Neuronal stem cell (in vitro differentiated cells): Measurements from ENCODE around the gene COL16A1.

ENCODE experiments used
- DNase-seq: peaks from one replicate; pipeline ENCODE4 v3.0.0-alpha.2; 2013; ENCODE audit warnings: low spot score
- H2AFZ ChIP-seq: one replicate; pipeline ENCODE4 v1.6.1; 2013; ENCODE audit warnings: mild to moderate bottlenecking, low read length, inconsistent platforms
- H2AK5ac ChIP-seq: 2 replicates; pipeline ENCODE4 v1.6.1; 2013; ENCODE audit warnings: low read depth, mild to moderate bottlenecking, inconsistent platforms, low read length, moderate library complexity, mixed read lengths
- H2BK120ac ChIP-seq: 2 replicates; pipeline ENCODE4 v1.6.1; 2013; ENCODE audit warnings: low read depth, mild to moderate bottlenecking, inconsistent platforms, low read length, moderate library complexity, mixed read lengths
- H2BK12ac ChIP-seq: one replicate; pipeline ENCODE4 v1.6.1; 2013; ENCODE audit warnings: low read length, inconsistent platforms
- H2BK15ac ChIP-seq: 2 replicates; pipeline ENCODE4 v1.6.1; 2013; ENCODE audit warnings: mild to moderate bottlenecking, low read length, inconsistent platforms, mixed read lengths
- H2BK5ac ChIP-seq: one replicate; pipeline ENCODE4 v1.6.1; 2013; ENCODE audit warnings: inconsistent platforms, mild to moderate bottlenecking, low read length, moderate library complexity
- H3K14ac ChIP-seq: one replicate; pipeline ENCODE4 v1.6.1; 2013; ENCODE audit warnings: low read length, inconsistent platforms
- H3K18ac ChIP-seq: 2 replicates; pipeline ENCODE4 v1.6.1; 2013; ENCODE audit warnings: low read length, inconsistent platforms
- H3K23ac ChIP-seq: 2 replicates; pipeline ENCODE4 v1.6.1; 2013; ENCODE audit warnings: low read depth, mild to moderate bottlenecking, mixed read lengths, low read length, inconsistent platforms; ENCODE audit not compliant: poor library complexity
- H3K27ac ChIP-seq: replicated peaks from 3 replicates; pipeline ENCODE4 v1.5.1; 2013; ENCODE audit warnings: low read length, inconsistent platforms
- H3K27me3 ChIP-seq, 3 experiments: 2 replicates each; pipeline ENCODE4 v1.6.1; 2013; ENCODE audit warnings: low read length in 3 of 3, mild to moderate bottlenecking in 2 of 3, inconsistent platforms in 1 of 3, low read depth in 1 of 3, mixed read lengths in 1 of 3, moderate library complexity in 1 of 3; ENCODE audit not compliant: control insufficient read depth in 3 of 3, insufficient read depth in 3 of 3
- H3K36me3 ChIP-seq, 2 donors: replicated peaks in 1 of 2; 2 replicates each; pipeline ENCODE4 v1.6.1; 2013; ENCODE audit warnings: low read length in 2 of 2; ENCODE audit not compliant: control insufficient read depth in 2 of 2, insufficient read depth in 2 of 2
- H3K4ac ChIP-seq: 2 replicates; pipeline ENCODE4 v1.6.1; 2013; ENCODE audit warnings: inconsistent platforms, mild to moderate bottlenecking, low read length, moderate library complexity
- H3K4me1 ChIP-seq, 2 donors: 1 replicate in 1 of 2; 2 replicates in 1 of 2; pipeline ENCODE4 v1.6.1; 2013; ENCODE audit warnings: low read length in 2 of 2, low read depth in 1 of 2; ENCODE audit not compliant: control insufficient read depth in 2 of 2, insufficient read depth in 1 of 2
- H3K4me2 ChIP-seq: one replicate; pipeline ENCODE4 v1.6.1; 2013; ENCODE audit warnings: mild to moderate bottlenecking, low read length, inconsistent platforms; ENCODE audit not compliant: insufficient read depth, poor library complexity, severe bottlenecking
- H3K4me3 ChIP-seq, 2 donors: 2 replicates each; pipeline ENCODE4 v1.5.1; 2013; ENCODE audit warnings: low read length in 2 of 2, mild to moderate bottlenecking in 2 of 2, inconsistent platforms in 1 of 2, moderate library complexity in 1 of 2
- H3K79me1 ChIP-seq: one replicate; pipeline ENCODE4 v1.6.1; 2013; ENCODE audit warnings: low read depth, mild to moderate bottlenecking, inconsistent platforms, low read length, moderate library complexity
- H3K9ac ChIP-seq: one replicate; pipeline ENCODE4 v1.6.1; 2013; ENCODE audit warnings: mild to moderate bottlenecking, low read depth, low read length, inconsistent platforms; ENCODE audit not compliant: poor library complexity
- H3K9me3 ChIP-seq, 2 donors: replicated peaks in 1 of 2; 2 replicates each; pipeline versions ENCODE3 to v1.6.1; 2013; ENCODE audit warnings: low read length in 2 of 2, mild to moderate bottlenecking in 2 of 2, inconsistent platforms in 1 of 2, low read depth in 1 of 2, mixed read lengths in 1 of 2, moderate library complexity in 1 of 2; ENCODE audit not compliant: control insufficient read depth in 2 of 2, insufficient read depth in 1 of 2
- H4K8ac ChIP-seq: one replicate; pipeline ENCODE4 v1.6.1; 2013; ENCODE audit warnings: low read depth, mild to moderate bottlenecking, inconsistent platforms, low read length, moderate library complexity
- H4K91ac ChIP-seq: one replicate; pipeline ENCODE4 v1.6.1; 2013; ENCODE audit warnings: low read length, low read depth, mild to moderate bottlenecking, inconsistent platforms; ENCODE audit not compliant: poor library complexity
- WGBS, 2 donors: extraction: QIAGEN DNeasy Blood & Tissue Kit; methylation state at CpG; one replicate each; pipeline ENCODE4 v1.1.7; 2013; ENCODE audit warnings: missing lambda C conversion rate in 2 of 2, mixed read lengths in 1 of 2; ENCODE audit not compliant: insufficient read length in 2 of 2, insufficient replicate concordance in 1 of 2; ENCODE audit errors: extremely low coverage in 2 of 2; 5-methylcytosine and 5-hydroxymethylcytosine counted together

The COL16A1 gene

GRCh38 chr1:31640964-31641363 lies 62.9 kb downstream of the COL16A1 start:
- Histone ChIP-seq H3K4ac (no peak overlapping the region), H3K9me3 (no peaks in the 10 kb centered on the region), H3K4me1 (peaks cover 6 to 11% of the 10 kb centered on the region in 2 donors), H2BK15ac (no peak overlapping the region), H3K27me3 (no peaks in the 10 kb centered on the region), H2BK120ac (no peak overlapping the region), H3K79me1 (peaks cover 5% of the 10 kb centered on the region), H3K18ac (no peak overlapping the region), H2BK5ac (no peak overlapping the region), H3K4me3 (no peak overlapping the region), H3K4me2 (no peak overlapping the region), H3K36me3 (no peaks in the 10 kb centered on the region), H2AFZ (no peak overlapping the region), H3K23ac (no peak overlapping the region), H2BK12ac (no peak overlapping the region), H3K9ac (no peak overlapping the region), H3K27ac (no peak overlapping the region), H4K8ac (no peak overlapping the region), H4K91ac (no peak overlapping the region), H3K14ac (no peak overlapping the region), H2AK5ac (no peak overlapping the region)
- WGBS, 2 donors, result no CpG with 5 or more reads among the region's 4 CpGs
- no peak for DNase-seq

GRCh38 chr1:31640179-31640578 lies 63.6 kb downstream of the COL16A1 start:
- H2BK12ac ChIP-seq, result no peak overlapping the region
- H3K23ac ChIP-seq, result no peak overlapping the region
- no peak overlapping the region for H3K14ac ChIP-seq
- H2BK15ac ChIP-seq, result no peak overlapping the region
- no peak overlapping the region for H2AFZ ChIP-seq
- H3K4me1 ChIP-seq, result peaks cover 6 to 7% of the 10 kb centered on the region in 2 donors
- H3K4me2 ChIP-seq, result no peak overlapping the region
- H3K4ac ChIP-seq, result no peak overlapping the region
- H3K9ac ChIP-seq, result no peak overlapping the region
- H4K8ac ChIP-seq, result no peak overlapping the region
- no peak overlapping the region for H4K91ac ChIP-seq
- H2BK5ac ChIP-seq, result no peak overlapping the region
- no peak overlapping the region for H3K27ac ChIP-seq
- no peak overlapping the region for H3K18ac ChIP-seq
- no peaks in the 10 kb centered on the region for H3K9me3 ChIP-seq
- no peak for DNase-seq
- H3K79me1 ChIP-seq, result peaks cover 5% of the 10 kb centered on the region
- H3K36me3 ChIP-seq, result peaks cover 0 to 2% of the 10 kb centered on the region in 2 donors
- no peaks in the 10 kb centered on the region for H3K27me3 ChIP-seq
- H2AK5ac ChIP-seq, result no peak overlapping the region
- no peak overlapping the region for H3K4me3 ChIP-seq
- H2BK120ac ChIP-seq, result no peak overlapping the region

GRCh38 chr1:31639543-31639942 lies 64.3 kb downstream of the COL16A1 start:
- no peak overlapping the region for H2BK12ac ChIP-seq
- H2AK5ac ChIP-seq, result no peak overlapping the region
- no CpG with 5 or more reads among the region's 5 CpGs for WGBS, 2 donors
- no peaks in the 10 kb centered on the region for H3K27me3 ChIP-seq
- no peak overlapping the region for H2AFZ ChIP-seq
- H3K9me3 ChIP-seq, result no peaks in the 10 kb centered on the region
- no peak overlapping the region for H4K91ac ChIP-seq
- no peak overlapping the region for H3K9ac ChIP-seq
- H2BK120ac ChIP-seq, result no peak overlapping the region
- H2BK15ac ChIP-seq, result no peak overlapping the region
- H3K36me3 ChIP-seq, result peaks cover 2 to 8% of the 10 kb centered on the region in 2 donors
- no peak overlapping the region for H3K4me2 ChIP-seq
- no peak overlapping the region for H3K27ac ChIP-seq
- H3K4me3 ChIP-seq, result no peak overlapping the region
- no peak overlapping the region for H2BK5ac ChIP-seq
- no peak overlapping the region for H4K8ac ChIP-seq
- peaks cover 5% of the 10 kb centered on the region for H3K79me1 ChIP-seq
- no peak overlapping the region for H3K23ac ChIP-seq
- peaks cover 6 to 7% of the 10 kb centered on the region in 2 donors for H3K4me1 ChIP-seq
- DNase-seq, result no peak
- no peak overlapping the region for H3K4ac ChIP-seq
- no peak overlapping the region for H3K18ac ChIP-seq
- no peak overlapping the region for H3K14ac ChIP-seq

- no peak overlapping the region for H2BK12ac ChIP-seq
- H3K27ac ChIP-seq, result no peak overlapping the region
- WGBS, 2 donors, result no CpG with 5 or more reads among the region's 5 CpGs
- no peak overlapping the region for H3K18ac ChIP-seq
- H3K36me3 ChIP-seq, result peaks cover 3 to 20% of the 10 kb centered on the region in 2 donors
- no peak overlapping the region for H3K4ac ChIP-seq
- no peak overlapping the region for H4K91ac ChIP-seq
- H2BK5ac ChIP-seq, result no peak overlapping the region
- peaks cover 2% of the 10 kb centered on the region for H3K79me1 ChIP-seq
- H3K23ac ChIP-seq, result no peak overlapping the region
- H3K27me3 ChIP-seq, result no peaks in the 10 kb centered on the region
- H3K9ac ChIP-seq, result no peak overlapping the region
- H3K9me3 ChIP-seq, result no peaks in the 10 kb centered on the region
- H2BK15ac ChIP-seq, result no peak overlapping the region
- no peak overlapping the region for H3K14ac ChIP-seq
- no peak overlapping the region for H2AFZ ChIP-seq
- no peak overlapping the region for H2AK5ac ChIP-seq
- no peak overlapping the region for H2BK120ac ChIP-seq
- H4K8ac ChIP-seq, result no peak overlapping the region
- DNase-seq, result no peak
- no peak overlapping the region for H3K4me3 ChIP-seq
- no peak overlapping the region for H3K4me2 ChIP-seq
- H3K4me1 ChIP-seq, result peaks cover 0 to 2% of the 10 kb centered on the region in 2 donors
Observed at GRCh38 chr1:31637915-31638673, 65.7 kb downstream of the COL16A1 start.
